A549 (cell line): ENCODE data around the gene DNASE2.

ENCODE experiments used
- EP300 ChIP-seq, 2 experiments: fragments of >200 bp; sonication (Bioruptor Twin); formaldehyde crosslinking; IDR thresholded peaks; 2 replicates in 1 of 2; 3 replicates in 1 of 2; pipeline ENCODE4 v1.6.1; 2016 to 2017
- TF ChIP-seq, protein P1 (sequence below): IDR thresholded peaks from 2 replicates; pipeline ENCODE4 v1.6.1; 2012
- TF ChIP-seq, protein P2 (sequence below): fragments of >200 bp; sonication (Bioruptor Twin); formaldehyde crosslinking; IDR thresholded peaks from 3 replicates; pipeline ENCODE4 v1.5.1; 2016

DNA sequence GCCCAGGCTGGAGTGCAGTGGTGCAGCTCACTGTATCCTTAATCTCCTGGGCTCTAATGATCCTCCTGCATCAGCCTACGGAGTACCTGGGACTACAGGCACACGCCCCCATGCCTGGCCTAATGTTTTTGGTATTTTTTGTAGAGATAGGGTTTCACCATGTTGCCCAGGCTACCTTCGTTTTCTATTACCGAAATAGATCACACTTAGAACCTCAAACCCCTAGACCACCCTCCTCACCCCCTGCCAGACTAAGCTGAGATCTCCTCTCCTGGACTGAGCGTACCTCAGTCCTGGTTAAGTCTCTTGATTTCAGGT, 5.4 kb upstream of the DNASE2 start:
- TF ChIP-seq, protein P1, sequence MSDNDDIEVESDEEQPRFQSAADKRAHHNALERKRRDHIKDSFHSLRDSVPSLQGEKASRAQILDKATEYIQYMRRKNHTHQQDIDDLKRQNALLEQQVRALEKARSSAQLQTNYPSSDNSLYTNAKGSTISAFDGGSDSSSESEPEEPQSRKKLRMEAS: no peak
- TF ChIP-seq EP300 (IDR thresholded peaks at IDR 0.05): no peak
- TF ChIP-seq, protein P2, sequence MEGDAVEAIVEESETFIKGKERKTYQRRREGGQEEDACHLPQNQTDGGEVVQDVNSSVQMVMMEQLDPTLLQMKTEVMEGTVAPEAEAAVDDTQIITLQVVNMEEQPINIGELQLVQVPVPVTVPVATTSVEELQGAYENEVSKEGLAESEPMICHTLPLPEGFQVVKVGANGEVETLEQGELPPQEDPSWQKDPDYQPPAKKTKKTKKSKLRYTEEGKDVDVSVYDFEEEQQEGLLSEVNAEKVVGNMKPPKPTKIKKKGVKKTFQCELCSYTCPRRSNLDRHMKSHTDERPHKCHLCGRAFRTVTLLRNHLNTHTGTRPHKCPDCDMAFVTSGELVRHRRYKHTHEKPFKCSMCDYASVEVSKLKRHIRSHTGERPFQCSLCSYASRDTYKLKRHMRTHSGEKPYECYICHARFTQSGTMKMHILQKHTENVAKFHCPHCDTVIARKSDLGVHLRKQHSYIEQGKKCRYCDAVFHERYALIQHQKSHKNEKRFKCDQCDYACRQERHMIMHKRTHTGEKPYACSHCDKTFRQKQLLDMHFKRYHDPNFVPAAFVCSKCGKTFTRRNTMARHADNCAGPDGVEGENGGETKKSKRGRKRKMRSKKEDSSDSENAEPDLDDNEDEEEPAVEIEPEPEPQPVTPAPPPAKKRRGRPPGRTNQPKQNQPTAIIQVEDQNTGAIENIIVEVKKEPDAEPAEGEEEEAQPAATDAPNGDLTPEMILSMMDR: no peak
